ENCODE measurements around the gene CD226.

The CD226 gene

DNA sequence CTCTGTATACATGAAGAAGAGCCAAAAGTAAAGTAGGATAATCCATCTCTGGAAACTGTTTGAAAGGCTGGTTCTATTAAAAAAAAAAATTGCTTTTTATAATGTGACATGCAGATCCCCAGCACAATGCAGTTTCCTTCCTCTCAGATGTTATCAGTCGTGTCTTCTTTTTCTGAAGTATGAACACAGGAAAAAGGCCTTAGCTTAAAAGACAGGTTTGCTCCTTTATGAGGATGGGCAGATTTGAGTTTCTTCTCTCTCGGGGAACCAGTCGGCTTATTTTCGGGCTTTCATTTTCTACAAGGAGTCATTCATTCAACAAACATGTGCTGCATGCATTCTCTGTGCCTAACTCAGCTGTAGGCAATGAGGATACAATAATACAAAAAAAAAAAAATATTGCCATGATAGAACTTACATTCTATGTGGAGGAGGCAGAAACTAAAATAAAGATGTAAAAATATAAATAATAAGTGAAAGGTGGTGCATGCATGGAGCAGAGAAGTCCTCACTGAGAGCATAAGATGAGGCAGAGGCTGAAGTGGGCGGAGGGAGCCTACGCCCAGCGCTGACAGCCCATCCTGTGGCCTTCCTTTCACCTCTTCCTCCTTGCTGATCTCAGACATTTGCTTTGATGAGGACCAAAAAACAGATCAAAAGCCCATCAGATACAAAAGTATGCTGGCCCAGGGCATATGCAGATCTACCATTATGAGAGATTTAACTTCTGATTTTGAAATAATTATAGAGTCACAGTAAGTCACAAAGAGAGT lies at the start of gene CD226:
Gene CD226 (minus strand): TSS at position 513 of the 773 bp plus-strand sequence. CDS start 467 bp downstream, at position 46.
- TF ChIP-seq, protein P1, sequence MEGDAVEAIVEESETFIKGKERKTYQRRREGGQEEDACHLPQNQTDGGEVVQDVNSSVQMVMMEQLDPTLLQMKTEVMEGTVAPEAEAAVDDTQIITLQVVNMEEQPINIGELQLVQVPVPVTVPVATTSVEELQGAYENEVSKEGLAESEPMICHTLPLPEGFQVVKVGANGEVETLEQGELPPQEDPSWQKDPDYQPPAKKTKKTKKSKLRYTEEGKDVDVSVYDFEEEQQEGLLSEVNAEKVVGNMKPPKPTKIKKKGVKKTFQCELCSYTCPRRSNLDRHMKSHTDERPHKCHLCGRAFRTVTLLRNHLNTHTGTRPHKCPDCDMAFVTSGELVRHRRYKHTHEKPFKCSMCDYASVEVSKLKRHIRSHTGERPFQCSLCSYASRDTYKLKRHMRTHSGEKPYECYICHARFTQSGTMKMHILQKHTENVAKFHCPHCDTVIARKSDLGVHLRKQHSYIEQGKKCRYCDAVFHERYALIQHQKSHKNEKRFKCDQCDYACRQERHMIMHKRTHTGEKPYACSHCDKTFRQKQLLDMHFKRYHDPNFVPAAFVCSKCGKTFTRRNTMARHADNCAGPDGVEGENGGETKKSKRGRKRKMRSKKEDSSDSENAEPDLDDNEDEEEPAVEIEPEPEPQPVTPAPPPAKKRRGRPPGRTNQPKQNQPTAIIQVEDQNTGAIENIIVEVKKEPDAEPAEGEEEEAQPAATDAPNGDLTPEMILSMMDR (IDR thresholded peaks at IDR 0.05) = no peak
- no peak for TF ChIP-seq ZFX (IDR thresholded peaks at IDR 0.05; ENCODE audit: borderline replicate concordance)
- no peak within 1 kb of the TSS for H3K27ac ChIP-seq

DNA sequence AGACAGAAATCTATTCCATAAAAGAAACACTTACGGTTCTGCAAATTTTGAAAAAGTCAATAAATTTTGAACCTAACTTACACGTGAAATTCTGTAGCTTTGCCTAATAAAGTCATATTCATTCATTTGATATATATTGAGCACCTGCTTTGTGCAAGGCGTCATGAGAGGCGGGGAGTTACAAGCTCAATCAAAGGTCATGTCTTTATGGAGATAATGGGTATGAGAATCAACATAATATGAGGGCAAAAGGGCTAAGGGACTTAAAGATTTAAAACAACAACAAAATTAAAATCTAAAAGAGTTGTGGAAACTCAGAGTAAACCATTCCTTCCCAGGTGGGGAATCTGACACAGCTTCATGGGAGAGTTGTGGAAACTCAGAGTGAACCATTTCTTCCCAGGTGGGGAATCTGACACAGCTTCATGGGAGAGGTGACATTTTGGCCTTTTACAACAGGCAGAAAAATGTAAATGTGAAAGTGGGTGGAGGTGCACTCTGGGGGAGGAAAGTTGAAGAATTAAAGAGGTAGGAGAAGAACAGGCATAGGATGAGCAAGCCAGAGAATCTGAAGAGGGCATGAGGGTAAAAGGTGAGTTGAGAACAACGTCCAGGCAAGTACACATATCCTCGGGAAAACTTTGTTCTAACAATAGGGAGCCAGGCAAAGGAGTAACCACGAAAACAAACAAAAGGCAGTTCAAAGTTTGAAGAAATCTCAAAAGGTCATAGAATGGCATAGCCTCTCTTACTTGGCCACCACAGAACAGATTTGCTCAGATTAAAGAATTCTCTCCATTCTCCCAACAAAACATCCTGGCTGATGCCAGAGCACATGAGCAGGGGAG lies 49.5 kb upstream of the CD226 start:
- TF ChIP-seq ZFX (IDR thresholded peaks at IDR 0.05; ENCODE audit: borderline replicate concordance) = no peak
- TF ChIP-seq, protein P1 (IDR thresholded peaks at IDR 0.05) = no peak
- H3K27ac ChIP-seq = no peak overlapping the region

DNA sequence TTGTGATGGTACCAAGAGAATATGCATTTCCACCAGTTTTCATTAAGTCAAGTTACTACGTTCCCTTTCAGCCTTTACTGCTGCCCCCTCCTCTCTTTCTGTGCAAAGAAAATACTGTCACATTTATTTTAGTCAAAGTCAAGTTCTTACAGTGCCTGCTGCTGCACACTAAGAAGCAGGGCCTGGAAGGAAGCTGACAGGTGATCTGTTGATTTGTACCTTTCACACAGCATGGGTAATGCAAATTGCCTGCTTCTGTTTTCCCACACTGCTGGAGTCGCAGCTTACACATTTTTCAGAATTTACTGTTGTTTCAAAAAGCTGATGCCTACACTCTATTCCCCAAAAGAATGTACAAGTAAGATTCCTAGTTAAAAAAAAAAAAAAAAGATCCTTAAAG lies 48.7 kb upstream of the CD226 start:
- TF ChIP-seq, protein P1 (IDR thresholded peaks at IDR 0.05) = no peak
- no peak for TF ChIP-seq ZFX (IDR thresholded peaks at IDR 0.05; ENCODE audit: borderline replicate concordance)
- no peak overlapping the region for H3K27ac ChIP-seq

DNA sequence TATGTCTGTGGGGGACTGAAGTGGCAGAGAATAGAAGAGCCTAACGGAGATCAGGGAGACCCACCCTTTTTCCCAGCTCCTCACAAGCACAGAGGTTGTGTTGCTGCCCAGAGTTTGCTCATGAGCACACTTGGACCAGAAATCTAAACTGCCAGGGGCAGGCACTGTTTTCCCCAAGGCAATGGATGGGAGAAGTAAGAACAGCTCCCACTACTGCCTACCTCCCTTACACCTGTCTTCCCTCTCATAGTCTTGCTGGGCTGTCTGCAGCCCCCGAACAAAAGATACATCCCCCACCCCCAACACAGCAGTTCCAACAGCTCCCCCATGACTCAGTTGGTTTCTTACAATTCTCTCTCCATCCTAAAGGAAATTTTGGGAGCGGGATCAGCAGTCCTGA lies 48.1 kb upstream of the CD226 start:
- no peak overlapping the region for H3K27ac ChIP-seq
- no peak for TF ChIP-seq ZFX (IDR thresholded peaks at IDR 0.05; ENCODE audit: borderline replicate concordance)
- TF ChIP-seq, protein P1 (IDR thresholded peaks at IDR 0.05) = no peak

DNA sequence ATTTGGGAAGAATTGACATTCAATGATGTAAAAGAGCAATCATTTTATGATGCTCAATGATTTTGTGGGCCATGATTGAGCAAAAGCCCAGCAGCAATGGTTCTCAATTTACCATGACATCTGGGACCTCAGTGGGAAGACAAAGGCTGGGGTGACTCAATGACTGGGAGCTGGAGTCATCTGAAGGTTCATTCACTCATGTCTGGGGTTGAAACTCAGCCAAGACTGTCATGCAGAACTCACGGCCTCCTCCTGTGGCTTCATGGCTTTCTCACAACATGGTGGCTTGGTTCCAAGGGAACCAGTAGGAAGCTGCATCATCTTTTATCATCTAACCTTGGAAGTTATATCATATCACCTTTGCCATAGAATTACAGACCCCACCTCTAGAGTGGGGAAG lies 45.1 kb upstream of the CD226 start:
- TF ChIP-seq, protein P1 (IDR thresholded peaks at IDR 0.05) = no peak
- no peak for TF ChIP-seq ZFX (IDR thresholded peaks at IDR 0.05; ENCODE audit: borderline replicate concordance)

DNA sequence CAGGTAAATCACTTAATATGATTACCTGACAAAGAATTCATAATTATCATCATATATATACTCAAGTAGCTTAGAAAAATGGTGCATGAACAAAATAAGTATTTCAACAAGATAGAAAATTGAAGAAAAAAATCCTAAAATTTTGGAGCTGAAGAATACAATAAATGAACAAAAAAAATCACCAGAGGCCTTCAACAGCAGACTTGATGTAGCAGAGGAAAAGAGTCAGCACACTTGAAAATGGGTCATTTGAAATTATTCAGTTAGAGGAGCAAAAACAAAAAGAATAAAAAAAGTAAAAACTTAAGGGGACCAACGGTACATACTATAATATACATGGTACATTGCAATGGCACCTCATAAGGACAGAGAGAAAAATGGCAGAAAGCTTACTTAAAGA lies 40.2 kb upstream of the CD226 start:
- H3K27ac ChIP-seq = no peak overlapping the region
- TF ChIP-seq, protein P1 (IDR thresholded peaks at IDR 0.05) = no peak
- TF ChIP-seq ZFX (IDR thresholded peaks at IDR 0.05; ENCODE audit: borderline replicate concordance) = no peak

More for the DNA sequence above, 45.1 kb upstream of the CD226 start:
- no peak overlapping the region for H3K27ac ChIP-seq

DNA sequence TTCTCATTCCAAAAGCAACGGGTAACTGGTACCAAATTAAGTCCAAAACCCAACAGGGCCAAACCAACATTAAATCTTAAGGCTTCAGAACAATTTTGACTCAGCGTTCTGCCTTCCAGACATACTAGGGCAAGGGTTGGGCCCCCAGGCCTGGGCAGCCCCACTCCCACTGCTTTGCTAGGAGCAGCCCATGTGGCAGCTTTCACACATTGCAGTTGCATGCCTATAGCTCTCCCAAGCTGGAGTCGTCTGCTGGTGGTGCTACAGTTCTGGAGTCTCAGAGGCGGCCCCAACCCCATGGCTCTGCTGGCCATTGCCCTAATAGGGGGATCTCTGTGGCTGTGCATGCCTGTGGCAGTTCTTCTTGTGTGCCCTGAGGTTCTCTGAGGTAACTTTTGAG lies 37.6 kb upstream of the CD226 start:
- H3K27ac ChIP-seq = no peak overlapping the region
- TF ChIP-seq ZFX (IDR thresholded peaks at IDR 0.05; ENCODE audit: borderline replicate concordance) = no peak
- TF ChIP-seq, protein P1 (IDR thresholded peaks at IDR 0.05) = no peak

Data from 22Rv1 (cell line).